HG03159 (cell line): Measurements from ENCODE around the gene ADCY5.

Experiments used
- ATAC-seq: cut with Tn5 transposase; IDR thresholded peaks from one replicate; pipeline ENCODE4 v1.9.1; 2021; ENCODE audit warnings: mild to moderate bottlenecking, moderate library complexity; ENCODE audit not compliant: unreplicated experiment

ADCY5 gene

GRCh38 chr3:123312331-123313265 is 136.3 kb downstream of the ADCY5 start:
- ATAC-seq = no peak

- ATAC-seq = no peak
These were observed 137.7 kb downstream of the ADCY5 start for GRCh38 chr3:123311201-123311600.

GRCh38 chr3:123310741-123311140 is 138.1 kb downstream of the ADCY5 start:
- no peak for ATAC-seq

- ATAC-seq = no peak
These were observed 138.7 kb downstream of the ADCY5 start for GRCh38 chr3:123310186-123310585.

DNA sequence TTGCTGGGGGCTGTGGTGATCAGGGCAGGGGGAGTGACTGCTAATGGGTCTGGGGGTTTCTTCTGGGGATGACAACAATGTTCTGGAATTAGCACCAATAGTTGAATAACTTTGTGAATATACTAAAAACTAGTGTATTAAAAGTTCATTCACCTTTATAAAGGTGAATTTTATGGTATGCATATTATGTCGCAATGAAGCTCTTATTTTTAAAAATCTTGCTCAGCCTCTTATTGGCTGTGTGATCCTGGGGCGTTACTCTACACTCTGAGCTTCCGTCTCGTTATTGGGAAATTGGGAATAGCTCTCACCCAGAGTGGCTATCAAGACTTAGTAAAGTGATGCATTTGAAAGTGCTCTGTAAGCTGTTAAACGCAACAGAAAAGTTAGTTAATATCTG is 141.8 kb downstream of the ADCY5 start:
- ATAC-seq = no peak

DNA sequence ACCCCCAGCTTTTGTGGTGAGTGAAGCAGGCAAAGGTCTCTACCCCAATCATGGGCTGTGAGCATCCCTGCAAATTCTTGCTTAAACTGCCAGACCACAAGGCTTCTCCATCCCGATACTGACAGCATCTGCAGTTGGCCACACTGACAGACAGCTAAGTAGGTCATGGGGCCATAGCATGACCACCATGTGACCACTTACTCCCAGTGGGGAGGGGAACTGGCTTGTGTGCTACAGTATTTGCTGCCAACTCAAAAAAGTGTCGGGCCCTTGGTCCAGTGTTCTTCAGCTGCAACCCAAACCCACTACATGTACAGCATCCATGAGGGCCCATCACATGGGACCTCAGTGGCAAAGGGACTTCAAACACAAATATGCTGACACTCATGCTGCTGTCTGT is 143.7 kb downstream of the ADCY5 start:
- no peak for ATAC-seq

- ATAC-seq = no peak
These were observed 144.8 kb downstream of the ADCY5 start for GRCh38 chr3:123303976-123304560.

GRCh38 chr3:123302961-123303360 is 145.9 kb downstream of the ADCY5 start:
- ATAC-seq = no peak

DNA sequence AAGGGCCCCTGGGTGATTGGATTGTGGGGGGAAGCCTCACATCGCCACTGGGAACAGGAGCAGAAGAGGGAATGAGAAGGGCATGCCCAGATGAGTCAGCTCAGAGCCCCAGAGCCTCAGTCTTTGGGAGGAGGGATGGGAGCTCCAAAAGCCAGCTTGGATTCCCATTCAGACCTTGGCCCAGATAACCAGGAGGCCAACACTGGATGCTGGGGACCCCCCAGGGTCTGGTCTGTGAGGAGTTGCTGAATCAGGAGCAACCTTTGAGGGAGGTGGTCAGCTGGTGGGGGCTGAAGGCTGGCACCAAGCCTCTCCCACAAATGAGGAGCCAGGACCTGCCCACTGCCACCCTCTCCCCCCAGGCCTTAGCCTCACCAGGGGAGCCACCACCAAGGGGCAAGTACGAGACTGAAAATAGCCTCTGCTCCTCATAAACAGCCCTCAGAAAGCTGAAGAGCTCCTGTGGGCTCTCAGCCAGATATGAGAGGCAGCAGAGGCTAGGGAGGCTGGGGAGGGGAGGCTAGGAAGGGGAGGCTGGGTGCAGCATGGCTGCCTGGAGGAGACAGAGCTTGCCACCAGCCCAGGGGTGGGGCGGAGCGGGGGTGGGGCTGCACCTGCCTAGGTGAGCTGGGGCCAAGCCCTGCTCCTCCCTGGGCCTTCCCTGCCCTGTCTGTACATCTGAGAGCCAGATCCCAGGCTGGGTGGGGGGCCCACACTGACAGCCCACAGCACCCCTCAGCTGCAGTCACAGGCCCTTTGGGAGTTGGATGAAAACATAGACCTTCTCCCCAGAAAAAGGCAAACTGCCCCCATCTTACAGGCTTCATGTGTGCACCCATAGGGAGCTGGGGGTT is 147.3 kb downstream of the ADCY5 start:
- no peak for ATAC-seq

DNA sequence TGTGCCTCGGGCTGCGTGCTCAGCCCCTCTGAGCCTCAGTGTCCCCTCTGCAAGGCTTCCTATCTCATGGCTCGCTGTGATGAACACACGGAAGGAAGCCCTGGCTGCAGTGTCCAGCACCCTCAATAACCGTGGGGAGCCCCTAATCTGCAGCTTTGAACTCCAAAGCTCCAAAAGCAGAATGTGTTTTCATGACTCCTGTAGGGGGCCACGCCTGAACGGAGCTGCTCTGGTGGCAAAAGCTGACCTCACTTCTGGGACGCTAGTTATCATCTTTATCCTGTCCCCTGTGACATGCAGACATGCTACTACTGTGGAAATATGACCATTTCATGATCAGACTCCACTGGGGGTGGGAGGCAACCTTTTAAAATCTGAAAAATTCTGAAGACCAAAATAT is 148.3 kb downstream of the ADCY5 start:
- ATAC-seq = no peak

GRCh38 chr3:123300056-123300455 is 148.8 kb downstream of the ADCY5 start:
- no peak for ATAC-seq

GRCh38 chr3:123299581-123299980 is 149.3 kb downstream of the ADCY5 start:
- no peak for ATAC-seq

DNA sequence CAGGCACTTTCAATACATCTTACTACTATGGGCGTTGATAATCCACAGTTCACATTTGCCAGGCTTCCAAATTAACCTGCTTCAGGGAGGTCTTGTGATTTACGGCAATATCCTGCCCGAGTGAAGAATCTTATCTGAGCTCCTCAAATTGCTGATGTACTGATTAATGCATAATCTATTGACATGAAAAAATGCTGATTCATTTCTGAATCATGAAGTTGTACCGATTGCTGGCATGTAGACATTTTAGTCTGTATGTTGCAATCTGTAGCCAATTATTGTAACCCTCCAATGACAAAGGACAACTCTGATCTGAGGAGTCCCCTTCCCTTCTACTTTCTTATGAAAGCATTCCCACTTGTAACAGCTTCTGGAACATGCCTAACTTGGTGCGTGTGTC is 150.0 kb downstream of the ADCY5 start:
- no peak for ATAC-seq

- no peak for ATAC-seq
These were observed 151.3 kb downstream of the ADCY5 start for GRCh38 chr3:123297627-123297899.

DNA sequence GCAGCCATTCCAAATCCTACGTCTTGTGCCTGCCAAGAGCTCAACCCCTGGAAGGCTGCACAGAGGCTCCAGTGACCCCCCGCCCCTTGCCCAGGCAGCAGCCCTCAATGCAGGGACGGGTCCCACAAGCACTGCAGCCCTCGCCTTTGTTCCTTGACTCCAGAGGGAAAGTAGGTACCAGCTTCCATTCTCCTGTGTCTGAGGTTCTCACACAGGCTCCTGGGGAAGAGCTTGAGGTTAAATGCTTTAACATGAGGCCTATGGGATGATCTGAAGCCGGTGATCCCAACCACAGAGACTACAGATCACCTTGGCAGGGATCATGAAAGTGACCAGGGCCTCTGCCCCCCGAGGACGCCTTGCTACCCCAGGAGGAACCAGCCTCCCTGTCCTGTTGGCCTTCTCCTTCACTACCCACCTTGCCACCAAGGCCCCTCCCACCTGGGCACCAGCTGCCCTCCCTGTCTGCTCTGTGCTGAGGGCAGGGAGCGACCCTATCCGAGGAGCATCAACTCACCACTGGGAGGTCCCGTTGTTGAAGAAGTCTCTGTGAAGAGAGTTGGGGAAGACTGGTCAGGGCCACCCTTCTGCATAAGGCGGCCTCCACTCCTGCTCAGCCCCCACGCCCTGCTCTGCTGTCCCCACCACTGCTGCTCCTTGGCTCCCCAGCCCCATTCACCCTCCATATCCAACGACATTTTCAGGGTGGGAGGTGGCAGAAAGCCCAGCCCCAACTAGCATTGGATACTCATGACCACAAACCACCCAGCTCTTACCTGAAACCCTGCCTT is 151.9 kb downstream of the ADCY5 start:
- no peak for ATAC-seq

GRCh38 chr3:123296261-123296660 is 152.6 kb downstream of the ADCY5 start:
- no peak for ATAC-seq

GRCh38 chr3:123295901-123296250 is 153.0 kb downstream of the ADCY5 start:
- ATAC-seq = no peak

DNA sequence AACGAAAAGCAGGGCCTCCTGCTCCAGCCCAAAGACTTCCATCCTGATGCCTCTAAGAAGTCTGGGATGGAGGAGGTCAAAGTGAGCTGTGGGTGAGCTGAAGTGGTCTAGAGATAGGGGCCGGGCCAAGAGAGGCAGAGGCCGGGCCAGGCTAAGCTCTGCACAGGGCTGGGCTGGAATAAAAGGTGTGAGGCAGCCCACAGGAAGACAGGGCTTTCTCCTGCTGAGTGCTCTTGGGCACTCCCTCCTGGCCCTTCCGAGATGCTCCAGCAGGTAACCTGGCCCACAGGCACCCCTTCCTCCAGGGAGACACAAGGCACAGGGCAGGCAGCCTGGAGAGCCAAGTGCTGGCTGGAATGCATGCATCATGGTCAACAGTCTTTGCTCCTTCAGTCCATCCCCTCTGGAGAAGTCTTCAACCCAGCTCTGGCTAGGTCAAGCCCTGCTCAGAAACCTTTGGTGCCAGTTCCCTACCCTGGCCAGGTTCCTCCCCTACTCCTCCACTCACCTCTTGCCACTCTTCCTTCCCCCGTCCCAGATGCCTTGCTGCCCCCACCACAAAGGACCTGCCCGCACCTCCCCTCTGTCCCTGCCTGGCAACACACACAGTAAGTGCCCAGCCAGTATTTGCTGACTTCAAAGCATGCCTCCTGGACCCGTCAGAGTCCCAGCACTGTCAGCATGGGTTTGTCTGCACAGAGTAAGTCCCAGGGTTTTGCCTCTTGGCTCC is 153.6 kb downstream of the ADCY5 start:
- ATAC-seq = no peak

GRCh38 chr3:123294296-123294938 is 154.5 kb downstream of the ADCY5 start:
- no peak for ATAC-seq
